ENCODE measurements around the gene PDP2. TPM values are rescaled to one million over a fixed set of nuclear protein-coding genes. Genes with fewer than 3 reads are reported as not detected.

PDP2 gene
- total RNA-seq, 2 donors from 2014 or later = 4.8 to 6.2 TPM

GRCh38 chr16:66911112-66911511 is 30.8 kb downstream of the PDP2 start:
- no peak for DNase-seq (ENCODE audit: low spot score)
- Histone ChIP-seq H3K4me3 (no peak overlapping the region), H3K9me3 (no peaks in the 10 kb centered on the region), H3K4me1 (ENCODE audit: control insufficient read depth in 1 of 2, low read depth in 2 of 2) (peaks cover 0 to 15% of the 10 kb centered on the region in 2 donors), H3K27ac (no peak overlapping the region), H3K36me3 (no peaks in the 10 kb centered on the region), H3K27me3 (replicated peaks; ENCODE audit: insufficient read depth) (no peaks in the 10 kb centered on the region)
- ATAC-seq (ENCODE audit: insufficient number of reproducible peaks, low FRiP score, low read depth) = no peak
- TF ChIP-seq CTCF (IDR thresholded peaks at IDR 0.05) = no peak

GRCh38 chr16:66911801-66912200 is 31.5 kb downstream of the PDP2 start:
- no peak overlapping the region for H3K27ac ChIP-seq
- H3K27me3 ChIP-seq (replicated peaks; ENCODE audit: insufficient read depth) = no peaks in the 10 kb centered on the region
- DNase-seq (ENCODE audit: low spot score) (no peak), ATAC-seq (ENCODE audit: insufficient number of reproducible peaks, low FRiP score, low read depth) (no peak)
- H3K9me3 ChIP-seq = no peaks in the 10 kb centered on the region
- H3K4me3 ChIP-seq = no peak overlapping the region
- no peak for TF ChIP-seq CTCF (IDR thresholded peaks at IDR 0.05)
- peaks cover 0 to 10% of the 10 kb centered on the region in 2 donors for H3K4me1 ChIP-seq (ENCODE audit: control insufficient read depth in 1 of 2, low read depth in 2 of 2)
- H3K36me3 ChIP-seq = no peaks in the 10 kb centered on the region

GRCh38 chr16:66913081-66913480 is 32.8 kb downstream of the PDP2 start:
- Histone ChIP-seq H3K9me3 (no peaks in the 10 kb centered on the region), H3K27me3 (replicated peaks; ENCODE audit: insufficient read depth) (no peaks in the 10 kb centered on the region), H3K36me3 (no peaks in the 10 kb centered on the region), H3K27ac (no peak overlapping the region), H3K4me3 (no peak overlapping the region), H3K4me1 (ENCODE audit: control insufficient read depth in 1 of 2, low read depth in 2 of 2) (peaks cover 0 to 6% of the 10 kb centered on the region in 2 donors)
- no peak for DNase-seq (ENCODE audit: low spot score)
- no peak for TF ChIP-seq CTCF (IDR thresholded peaks at IDR 0.05)
- no peak for ATAC-seq (ENCODE audit: insufficient number of reproducible peaks, low FRiP score, low read depth)

- no peak for ATAC-seq (ENCODE audit: insufficient number of reproducible peaks, low FRiP score, low read depth)
- DNase-seq (ENCODE audit: low spot score) = no peak
- Histone ChIP-seq H3K36me3 (no peaks in the 10 kb centered on the region), H3K4me3 (no peak overlapping the region), H3K9me3 (no peaks in the 10 kb centered on the region), H3K4me1 (ENCODE audit: control insufficient read depth in 1 of 2, low read depth in 2 of 2) (peaks cover 0 to 6% of the 10 kb centered on the region in 2 donors), H3K27ac (no peak overlapping the region), H3K27me3 (replicated peaks; ENCODE audit: insufficient read depth) (no peaks in the 10 kb centered on the region)
- TF ChIP-seq CTCF (IDR thresholded peaks at IDR 0.05) = no peak
Measured at GRCh38 chr16:66913711-66914110, 33.4 kb downstream of the PDP2 start.

GRCh38 chr16:66914541-66914940 is 34.2 kb downstream of the PDP2 start:
- Histone ChIP-seq H3K9me3 (no peaks in the 10 kb centered on the region), H3K27me3 (replicated peaks; ENCODE audit: insufficient read depth) (no peaks in the 10 kb centered on the region), H3K27ac (no peak overlapping the region), H3K36me3 (no peaks in the 10 kb centered on the region), H3K4me3 (no peak overlapping the region), H3K4me1 (ENCODE audit: control insufficient read depth in 1 of 2, low read depth in 2 of 2) (peaks cover 0 to 6% of the 10 kb centered on the region in 2 donors)
- no peak for TF ChIP-seq CTCF (IDR thresholded peaks at IDR 0.05)
- DNase-seq (ENCODE audit: low spot score) (no peak), ATAC-seq (ENCODE audit: insufficient number of reproducible peaks, low FRiP score, low read depth) (no peak)

All from thoracic aorta (tissue), 2 donors.